GM12878 (cell line): ENCODE measurements around the gene DYNC1I1. TPM values are rescaled to one million over a fixed set of nuclear protein-coding genes. Genes with fewer than 3 reads are reported as not detected.

Experiments
- ATAC-seq: fragments of 200-7000 bp; cut with Tn5 transposase; 3 replicates; pipeline ENCODE4 v1.9.1; 2020; ENCODE audit warnings: mild to moderate bottlenecking, moderate library complexity
- BruUV-seq: library from RNA; stranded (reverse); fragments of 400-500 nt; replicated peaks from 2 replicates; lab custom pipeline; 2021; lab: Mats Ljungman, UMichigan
- CTCF ChIA-PET: fragments of 300-600 bp; sonication (Branson Sonifier 250); formaldehyde crosslinking; extraction: SDS; loops from one replicate; lab custom pipeline; 2021; ENCODE audit warnings: inconsistent platforms; lab: Yijun Ruan, JAX
- POLR2A ChIA-PET: fragments of 350-600 bp; formaldehyde crosslinking; extraction: SDS; loops from one replicate; lab custom pipeline; 2021; ENCODE audit warnings: inconsistent platforms; lab: Charles Lee
- RAD21 ChIA-PET: fragments of 300-600 bp; sonication (Branson Sonifier 250); formaldehyde crosslinking; loops from one replicate; lab custom pipeline; 2023; ENCODE audit warnings: antibody characterized with exemption; ENCODE audit not compliant: unreplicated experiment; lab: Charles Lee
- SMC1A ChIA-PET: fragments of 300-600 bp; sonication (Branson Sonifier 250); formaldehyde crosslinking; loops from one replicate; lab custom pipeline; 2023; ENCODE audit not compliant: unreplicated experiment, uncharacterized antibody; lab: Charles Lee
- DNase-seq: peaks from one replicate; pipeline ENCODE4 v3.0.0-alpha.2; 2011; ENCODE audit warnings: low read depth, low spot score
- FAIRE-seq: peaks from 3 replicates; lab custom pipeline; 2011; peaks lifted over from hg19 to GRCh38; lab: Jason Lieb, UNC
- H2AFZ ChIP-seq: 2 replicates; pipeline ENCODE4 v1.6.0; 2011; ENCODE audit warnings: low read depth, low read length, control low read depth; ENCODE audit not compliant: control insufficient read depth
- H3K27ac ChIP-seq: 2 replicates; pipeline ENCODE4 v1.5.1; 2011; ENCODE audit warnings: control low read depth; ENCODE audit not compliant: control insufficient read depth, insufficient read depth
- H3K27me3 ChIP-seq, 2 experiments: replicated peaks in 1 of 2; 2 replicates each; pipeline versions ENCODE4 v1.6.0 to v1.6.1; 2011; ENCODE audit warnings: low read length in 1 of 2; ENCODE audit not compliant: control insufficient read depth in 2 of 2, insufficient read depth in 2 of 2
- H3K36me3 ChIP-seq, 2 experiments: 2 replicates each; pipeline ENCODE4 v1.5.1; 2011; ENCODE audit warnings: low read length in 1 of 2; ENCODE audit not compliant: control insufficient read depth in 2 of 2, insufficient read depth in 2 of 2
- H3K4me1 ChIP-seq: 2 replicates; pipeline ENCODE4 v1.6.1; 2011; ENCODE audit warnings: mild to moderate bottlenecking, low read length, moderate library complexity, mixed read lengths; ENCODE audit not compliant: control insufficient read depth, insufficient read depth
- H3K4me2 ChIP-seq: 2 replicates; pipeline ENCODE4 v1.6.0; 2011; ENCODE audit warnings: control low read depth; ENCODE audit not compliant: control insufficient read depth, insufficient read depth
- H3K4me3 ChIP-seq: fragments of 200-600 bp; sonication (generic); 2 replicates; pipeline ENCODE4 v1.5.1; 2016
- H3K79me2 ChIP-seq: 2 replicates; pipeline ENCODE4 v1.6.0; 2011; ENCODE audit warnings: low read length; ENCODE audit not compliant: control insufficient read depth, insufficient read depth
- H3K9ac ChIP-seq: 2 replicates; pipeline ENCODE4 v1.8.0; 2011; ENCODE audit warnings: low read length, control low read depth, mixed read lengths; ENCODE audit not compliant: control insufficient read depth, insufficient read depth
- H3K9me3 ChIP-seq: replicated peaks from 3 replicates; pipeline ENCODE4 v1.5.1; 2011; ENCODE audit warnings: mild to moderate bottlenecking, low read length; ENCODE audit not compliant: control insufficient read depth, insufficient read depth
- H4K20me1 ChIP-seq: 2 replicates; pipeline ENCODE4 v1.6.0; 2011; ENCODE audit not compliant: control insufficient read depth, insufficient read depth
- ASH2L ChIP-seq: fragments of 300-600, 200-600 bp; sonication (generic); IDR thresholded peaks from 2 replicates; pipeline ENCODE4 v1.6.1; 2017; ENCODE audit warnings: low read depth, mild to moderate bottlenecking, borderline replicate concordance
- IRF4 ChIP-seq: IDR thresholded peaks from 2 replicates; pipeline ENCODE4 v1.6.1; 2011; ENCODE audit warnings: low read depth, low read length
- PAX5 ChIP-seq: IDR thresholded peaks from 2 replicates; pipeline ENCODE4 v1.6.1; 2011; ENCODE audit warnings: low read depth, low read length, borderline replicate concordance
- RAD21 ChIP-seq: IDR thresholded peaks from 2 replicates; pipeline ENCODE4 v1.6.1; 2011; ENCODE audit warnings: mild to moderate bottlenecking, low read depth, low read length, moderate library complexity; ENCODE audit not compliant: insufficient read depth
- SIX5 ChIP-seq: IDR thresholded peaks from 2 replicates; pipeline ENCODE4 v1.6.1; 2011; ENCODE audit warnings: mild to moderate bottlenecking, low read depth, low read length, moderate library complexity; ENCODE audit not compliant: severe bottlenecking
- USF1 ChIP-seq: IDR thresholded peaks from 2 replicates; pipeline ENCODE4 v1.6.1; 2011; ENCODE audit warnings: borderline replicate concordance, low read depth, mild to moderate bottlenecking, moderate library complexity, mixed read lengths, low read length; ENCODE audit not compliant: insufficient read depth; ENCODE audit errors: extremely low read length
- ZNF207 ChIP-seq: fragments of 450-650 bp; IDR thresholded peaks from 2 replicates; pipeline ENCODE4 v1.6.1; 2014; ENCODE audit warnings: antibody characterized with exemption, mild to moderate bottlenecking, borderline replicate concordance
- whole genome bisulfite sequencing: methylation state at CpG from one replicate; pipeline ENCODE4 v1.1.6; 2016; ENCODE audit warnings: low lambda C conversion rate; ENCODE audit not compliant: insufficient replicate concordance, insufficient coverage; ENCODE audit errors: missing lambda C conversion rate; 5-methylcytosine and 5-hydroxymethylcytosine counted together
- in situ Hi-C: fragments of 300-500 bp; cut with MboI; formaldehyde crosslinking; loops from 9 replicates; pipeline ENCODE4 v1.14.3; 2018; ENCODE audit warnings: mixed read lengths
- intact Hi-C: fragments of 100-400 bp; cut with micrococcal nuclease; formaldehyde crosslinking; loops from one replicate; pipeline ENCODE4 v1.14.2; 2022; ENCODE audit not compliant: unreplicated experiment
- polyA plus RNA-seq, 11 experiments: library from polyadenylated mRNA; depleted of rRNA in 4 of 11; unstranded in 6 of 11; stranded (reverse) in 5 of 11; fragments of >200 nt; fragmentation: Nextera tagmentation in 4 of 11; fragmentation: Illumina TruSeq in 1 of 11; extraction: Ambion mirVana in 4 of 11; extraction: Trizol in 1 of 11; gene quantifications; 1 replicate in 1 of 11; 2 replicates in 10 of 11; pipeline versions ENCODE4 v1.2.1 to v1.2.3, GENCODE V29; 2011 to 2016; ENCODE audit warnings: inconsistent platforms in 2 of 11, missing spikeins in 2 of 11, low read depth in 1 of 11
- total RNA-seq, 4 experiments: library from RNA; depleted of rRNA in 3 of 4; stranded (reverse); fragments of >200 nt in 3 of 4; fragmentation: Illumina TruSeq in 1 of 4; extraction: Trizol in 1 of 4; gene quantifications; 2 replicates each; pipeline versions ENCODE4 v1.2.1 to v1.2.3, GENCODE V29; 2013 to 2021
- TF ChIP-seq, protein P1 (sequence below): fragments of 450-650 bp; IDR thresholded peaks from 2 replicates; pipeline ENCODE4 v1.6.1; 2017; ENCODE audit warnings: mild to moderate bottlenecking, moderate library complexity

Gene DYNC1I1
- total and polyA plus RNA-seq, 10 of the 15 experiments (the other 5 are each of a cell fraction or from before 2014, with no cell fraction given) = 0.05 to 0.91 (median 0.14) TPM; not detected in 3

- ChIA-PET CTCF (interaction anchor here (1.0 to 2.2 kb wide), 2 partner anchors 11 to 142 kb away, joined by 3 to 7 read pairs; no protein-coding TSS in a partner anchor), RAD21 (interaction anchor here (0.5 kb wide), 1 partner anchor 58 kb away, joined by 3 read pairs; no protein-coding TSS in a partner anchor), POLR2A (no interaction called here), SMC1A (interaction anchor here (0.6 to 0.9 kb wide), 2 partner anchors 215 to 478 kb away, joined by 3 read pairs; no protein-coding TSS in a partner anchor)
- Histone ChIP-seq H2AFZ (no peak overlapping the region), H3K4me2 (no peak overlapping the region), H3K27ac (no peak overlapping the region), H3K9me3 (no peaks in the 10 kb centered on the region), H3K4me1 (no peaks in the 10 kb centered on the region), H3K27me3 (no peaks in the 10 kb centered on the region), H3K36me3 (no peaks in the 10 kb centered on the region; a peak in 2 of 4 replicates), H4K20me1 (no peaks in the 10 kb centered on the region), H3K9ac (no peak overlapping the region), H3K4me3 (no peak overlapping the region), H3K79me2 (no peaks in the 10 kb centered on the region)
- intact Hi-C loops (no loop called here), in situ Hi-C loops (no loop called here)
- no TSS peak for BruUV-seq
- ATAC-seq = no peak
- FAIRE-seq = no peak
- TF ChIP-seq PAX5 = no peak
- no peak for TF ChIP-seq ZNF207
- WGBS = 95% methylated on average over 3 of the region's 3 CpGs
- no peak for DNase-seq
Observed at GRCh38 chr7:96131525-96131924, 359.2 kb downstream of the DYNC1I1 start.

GRCh38 chr7:96135241-96135640, 362.9 kb downstream of the DYNC1I1 start:
- ATAC-seq (no peak), DNase-seq (no peak), FAIRE-seq (no peak)
- H3K4me2 ChIP-seq = no peak overlapping the region
- H3K79me2 ChIP-seq = no peaks in the 10 kb centered on the region
- H4K20me1 ChIP-seq = no peaks in the 10 kb centered on the region
- ChIA-PET RAD21 (no interaction called here), SMC1A (no interaction called here), CTCF (no interaction called here), POLR2A (no interaction called here)
- intact Hi-C loops = no loop called here
- no peak overlapping the region for H3K4me3 ChIP-seq
- H3K9me3 ChIP-seq = no peaks in the 10 kb centered on the region
- BruUV-seq = no TSS peak
- no peaks in the 10 kb centered on the region; a peak in 1 of 4 replicates for H3K36me3 ChIP-seq
- in situ Hi-C loops = no loop called here
- no peak overlapping the region for H2AFZ ChIP-seq
- no peaks in the 10 kb centered on the region for H3K27me3 ChIP-seq
- 100% methylated on average over 2 of the region's 2 CpGs for WGBS
- no peaks in the 10 kb centered on the region for H3K4me1 ChIP-seq
- H3K9ac ChIP-seq = no peak overlapping the region
- no peak overlapping the region for H3K27ac ChIP-seq
- TF ChIP-seq ASH2L = no peak
- TF ChIP-seq SIX5 = no peak
- no peak for TF ChIP-seq IRF4
- TF ChIP-seq RAD21 = no peak
- no peak for TF ChIP-seq USF1
- TF ChIP-seq, protein P1, sequence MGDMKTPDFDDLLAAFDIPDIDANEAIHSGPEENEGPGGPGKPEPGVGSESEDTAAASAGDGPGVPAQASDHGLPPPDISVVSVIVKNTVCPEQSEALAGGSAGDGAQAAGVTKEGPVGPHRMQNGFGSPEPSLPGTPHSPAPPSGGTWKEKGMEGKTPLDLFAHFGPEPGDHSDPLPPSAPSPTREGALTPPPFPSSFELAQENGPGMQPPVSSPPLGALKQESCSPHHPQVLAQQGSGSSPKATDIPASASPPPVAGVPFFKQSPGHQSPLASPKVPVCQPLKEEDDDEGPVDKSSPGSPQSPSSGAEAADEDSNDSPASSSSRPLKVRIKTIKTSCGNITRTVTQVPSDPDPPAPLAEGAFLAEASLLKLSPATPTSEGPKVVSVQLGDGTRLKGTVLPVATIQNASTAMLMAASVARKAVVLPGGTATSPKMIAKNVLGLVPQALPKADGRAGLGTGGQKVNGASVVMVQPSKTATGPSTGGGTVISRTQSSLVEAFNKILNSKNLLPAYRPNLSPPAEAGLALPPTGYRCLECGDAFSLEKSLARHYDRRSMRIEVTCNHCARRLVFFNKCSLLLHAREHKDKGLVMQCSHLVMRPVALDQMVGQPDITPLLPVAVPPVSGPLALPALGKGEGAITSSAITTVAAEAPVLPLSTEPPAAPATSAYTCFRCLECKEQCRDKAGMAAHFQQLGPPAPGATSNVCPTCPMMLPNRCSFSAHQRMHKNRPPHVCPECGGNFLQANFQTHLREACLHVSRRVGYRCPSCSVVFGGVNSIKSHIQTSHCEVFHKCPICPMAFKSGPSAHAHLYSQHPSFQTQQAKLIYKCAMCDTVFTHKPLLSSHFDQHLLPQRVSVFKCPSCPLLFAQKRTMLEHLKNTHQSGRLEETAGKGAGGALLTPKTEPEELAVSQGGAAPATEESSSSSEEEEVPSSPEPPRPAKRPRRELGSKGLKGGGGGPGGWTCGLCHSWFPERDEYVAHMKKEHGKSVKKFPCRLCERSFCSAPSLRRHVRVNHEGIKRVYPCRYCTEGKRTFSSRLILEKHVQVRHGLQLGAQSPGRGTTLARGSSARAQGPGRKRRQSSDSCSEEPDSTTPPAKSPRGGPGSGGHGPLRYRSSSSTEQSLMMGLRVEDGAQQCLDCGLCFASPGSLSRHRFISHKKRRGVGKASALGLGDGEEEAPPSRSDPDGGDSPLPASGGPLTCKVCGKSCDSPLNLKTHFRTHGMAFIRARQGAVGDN = no peak
